Cardiac muscle cell (in vitro differentiated cells and primary cell): Measurements from ENCODE around the gene MOB3A. TPM values are rescaled to one million over a fixed set of nuclear protein-coding genes. Genes with fewer than 3 reads are reported as not detected.

Experiments
- DNase-seq, 2 donors: peaks; one replicate each; pipeline versions ENCODE4 v3.0.0 to v3.0.0-alpha.2; 2010 to 2017; ENCODE audit warnings: low read depth in 1 of 2, low spot score in 1 of 2
- H3K27ac ChIP-seq: fragments of 200-600 bp; sonication (generic); 2 replicates; pipeline ENCODE4 v1.5.1; 2016
- H3K27me3 ChIP-seq: fragments of 200-600 bp; sonication (generic); 2 replicates; pipeline ENCODE4 v1.6.0; 2016; ENCODE audit warnings: control low read depth
- H3K36me3 ChIP-seq: fragments of 200-600 bp; sonication (generic); 2 replicates; pipeline ENCODE4 v1.5.1; 2016; ENCODE audit warnings: control low read depth
- H3K4me1 ChIP-seq: fragments of 200-600 bp; sonication (generic); 2 replicates; pipeline ENCODE4 v1.8.1; 2017; ENCODE audit warnings: low read depth, mild to moderate bottlenecking, mixed run types
- H3K4me3 ChIP-seq: fragments of 200-600 bp; sonication (generic); 2 replicates; pipeline ENCODE4 v1.5.1; 2016; ENCODE audit warnings: mild to moderate bottlenecking
- H3K9me3 ChIP-seq: fragments of 200-600 bp; sonication (generic); 2 replicates; pipeline ENCODE4 v1.5.1; 2017; ENCODE audit warnings: low read depth, mild to moderate bottlenecking, control low read depth
- CTCF ChIP-seq: IDR thresholded peaks from 2 replicates; pipeline ENCODE4 v1.5.1; 2012; ENCODE audit warnings: low read depth, mild to moderate bottlenecking, low read length
- polyA plus RNA-seq: library from polyadenylated mRNA; unstranded; fragments of >200 nt; fragmentation: Nextera tagmentation; extraction: Ambion mirVana; gene quantifications from 2 replicates; pipeline ENCODE4 v1.2.1, GENCODE V29; 2016
- total RNA-seq: library from RNA; depleted of rRNA; stranded (reverse); fragments of >200 nt; gene quantifications from 2 replicates; pipeline ENCODE4 v1.2.3, GENCODE V29; 2016

The MOB3A gene
- total and polyA plus RNA-seq, 2 experiments from 2014 or later: 15.1 to 21.6 TPM

- TF ChIP-seq CTCF: no peak
- Histone ChIP-seq H3K27ac (peak overlapping the region; percentile 99), H3K36me3 (no peaks in the 10 kb centered on the region), H3K4me3 (peak overlapping the region; percentile 31), H3K9me3 (no peaks in the 10 kb centered on the region), H3K4me1 (peaks cover 25% of the 10 kb centered on the region), H3K27me3 (no peaks in the 10 kb centered on the region)
- no peak for DNase-seq
Observed at GRCh38 chr19:2062389-2062729, 33.8 kb downstream of the MOB3A start.

- Histone ChIP-seq H3K9me3 (no peaks in the 10 kb centered on the region), H3K4me1 (peaks cover 25% of the 10 kb centered on the region), H3K4me3 (peak overlapping the region; percentile 55), H3K36me3 (no peaks in the 10 kb centered on the region), H3K27ac (peak overlapping the region; percentile 99), H3K27me3 (no peaks in the 10 kb centered on the region)
- no peak for TF ChIP-seq CTCF
- DNase-seq: peak; percentile 99 to 100
Observed at GRCh38 chr19:2061495-2062388, 34.4 kb downstream of the MOB3A start.

DNA sequence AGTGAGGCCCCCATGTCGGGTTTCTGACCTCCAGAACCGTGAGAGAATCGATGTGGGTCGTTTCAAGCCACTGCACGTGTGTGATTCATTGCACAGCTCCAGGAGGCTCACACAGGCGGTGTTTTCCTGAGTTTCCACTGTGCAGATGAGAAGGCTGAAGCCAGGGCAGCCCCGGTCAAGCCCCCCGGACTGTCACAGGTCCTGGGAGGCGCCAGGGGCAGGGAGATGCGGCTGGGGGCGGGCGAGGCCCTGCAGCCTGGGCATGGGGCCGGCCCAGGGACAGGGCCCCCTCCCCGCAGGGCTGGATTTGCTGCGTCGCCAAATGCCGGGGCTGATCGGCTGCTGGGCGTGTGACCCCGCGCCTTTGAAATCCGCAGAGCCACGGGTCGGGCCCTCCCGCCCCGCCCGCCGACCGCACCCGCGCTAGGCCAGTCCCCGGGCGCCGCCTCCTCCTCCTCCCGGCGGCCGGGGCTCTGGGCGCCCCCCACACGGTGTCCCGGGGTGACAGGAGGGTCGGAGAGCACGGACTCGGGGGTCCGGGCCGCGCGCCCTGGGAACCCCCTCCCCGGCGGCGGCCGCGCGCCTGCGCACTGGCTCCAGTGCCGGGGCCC lies 35.1 kb downstream of the MOB3A start:
- Histone ChIP-seq H3K4me3 (peak overlapping the region; percentile 55), H3K27me3 (no peaks in the 10 kb centered on the region), H3K4me1 (peaks cover 29% of the 10 kb centered on the region), H3K9me3 (no peaks in the 10 kb centered on the region), H3K36me3 (no peaks in the 10 kb centered on the region), H3K27ac (peak overlapping the region; percentile 99)
- no peak for TF ChIP-seq CTCF
- peak; percentile 79 to 86 for DNase-seq

- H3K36me3 ChIP-seq: no peaks in the 10 kb centered on the region
- peak overlapping the region; percentile 55 for H3K4me3 ChIP-seq
- TF ChIP-seq CTCF: no peak
- peak overlapping the region; percentile 99 for H3K27ac ChIP-seq
- H3K9me3 ChIP-seq: no peaks in the 10 kb centered on the region
- peaks cover 29% of the 10 kb centered on the region for H3K4me1 ChIP-seq
- DNase-seq: peak in 1 of 2 donors; percentile 79
- no peaks in the 10 kb centered on the region for H3K27me3 ChIP-seq
Observed at GRCh38 chr19:2059422-2060201, 36.5 kb downstream of the MOB3A start.

DNA sequence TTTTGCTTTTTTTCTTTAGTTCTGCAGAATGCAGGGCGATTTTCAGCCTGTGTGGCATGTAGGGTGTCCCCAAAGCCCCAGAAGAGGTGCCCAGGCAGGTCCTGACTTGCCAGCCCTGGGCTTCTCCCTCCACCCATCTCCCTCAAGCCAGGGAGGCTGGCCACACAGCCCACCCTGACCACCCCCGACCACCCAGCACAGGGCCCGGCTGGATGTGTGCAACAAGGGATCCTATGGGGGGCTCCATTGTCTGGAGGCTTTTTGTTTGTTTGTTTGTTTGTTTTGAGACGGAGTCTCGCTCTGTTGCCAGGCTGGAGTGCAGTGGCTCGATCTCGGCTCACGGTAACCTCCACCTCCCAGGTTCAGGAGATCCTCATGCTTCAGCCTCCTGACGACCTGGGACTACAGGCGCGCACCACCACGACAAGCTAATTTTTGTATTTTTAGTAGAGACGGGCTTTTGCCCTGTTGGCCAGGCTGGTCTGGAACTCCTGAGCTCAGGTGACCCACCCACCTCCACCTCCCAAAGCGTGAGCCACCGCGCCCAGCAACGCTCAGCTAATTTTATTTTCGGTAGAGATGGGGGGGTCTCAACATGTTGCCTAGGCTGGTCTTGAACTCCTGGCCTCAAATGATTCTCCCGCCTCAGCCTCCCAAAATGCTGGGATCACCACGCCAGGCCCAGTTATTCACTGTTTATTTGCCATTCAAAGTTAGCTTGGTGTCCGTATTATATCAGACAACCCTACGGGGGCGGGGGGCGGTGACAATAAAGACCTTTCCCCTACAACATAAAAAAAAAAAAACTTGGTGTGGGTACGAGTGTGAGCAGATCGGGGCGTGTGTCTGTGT lies 37.3 kb downstream of the MOB3A start:
- no peak for DNase-seq
- TF ChIP-seq CTCF: no peak
- peaks cover 25% of the 10 kb centered on the region for H3K4me1 ChIP-seq

More for the DNA sequence above, 37.3 kb downstream of the MOB3A start:
- Histone ChIP-seq H3K27me3 (no peaks in the 10 kb centered on the region), H3K4me3 (no peak overlapping the region), H3K36me3 (no peaks in the 10 kb centered on the region), H3K27ac (peak overlapping the region; percentile 99), H3K9me3 (no peaks in the 10 kb centered on the region)
